Mesenchymal stem cell (in vitro differentiated cells and primary cell): ENCODE measurements around the gene DDX10.

Experiments used
- DNase-seq: peaks from one replicate; pipeline ENCODE4 v3.0.0-alpha.2; 2013
- H2AFZ ChIP-seq: one replicate; pipeline ENCODE4 v1.6.1; 2013; ENCODE audit warnings: low read depth, mild to moderate bottlenecking, control low read depth, inconsistent platforms, low read length, moderate library complexity
- H2AK5ac ChIP-seq: 2 replicates; pipeline ENCODE4 v1.6.1; 2013; ENCODE audit warnings: low read length, moderate library complexity, mild to moderate bottlenecking, inconsistent platforms; ENCODE audit not compliant: severe bottlenecking
- H2BK120ac ChIP-seq: one replicate; pipeline ENCODE4 v1.6.1; 2013; ENCODE audit warnings: low read depth, mild to moderate bottlenecking, inconsistent platforms, low read length, moderate library complexity
- H2BK12ac ChIP-seq, 2 experiments: one replicate each; pipeline ENCODE4 v1.6.1; 2013; ENCODE audit warnings: inconsistent platforms in 2 of 2, low read length in 2 of 2, mild to moderate bottlenecking in 2 of 2, moderate library complexity in 2 of 2, control low read depth in 1 of 2
- H2BK15ac ChIP-seq: one replicate; pipeline ENCODE4 v1.6.1; 2013; ENCODE audit warnings: mild to moderate bottlenecking, low read depth, inconsistent platforms; ENCODE audit not compliant: poor library complexity, severe bottlenecking
- H2BK5ac ChIP-seq: 2 replicates; pipeline ENCODE4 v1.6.1; 2013; ENCODE audit warnings: low read depth, mild to moderate bottlenecking, low read length, control low read depth, inconsistent platforms; ENCODE audit not compliant: poor library complexity, severe bottlenecking
- H3K14ac ChIP-seq, 2 experiments: one replicate each; pipeline ENCODE4 v1.6.1; 2013; ENCODE audit warnings: inconsistent platforms in 2 of 2, low read length in 2 of 2, control low read depth in 1 of 2, mild to moderate bottlenecking in 1 of 2, moderate library complexity in 1 of 2
- H3K18ac ChIP-seq, 2 experiments: one replicate each; pipeline ENCODE4 v1.6.1; 2013; ENCODE audit warnings: inconsistent platforms in 2 of 2, low read length in 2 of 2, control low read depth in 1 of 2, low read depth in 1 of 2, mild to moderate bottlenecking in 1 of 2
- H3K23ac ChIP-seq, 2 experiments: one replicate each; pipeline ENCODE4 v1.6.1; 2013; ENCODE audit warnings: inconsistent platforms in 2 of 2, low read length in 2 of 2, mild to moderate bottlenecking in 2 of 2, moderate library complexity in 2 of 2, control low read depth in 1 of 2
- H3K27ac ChIP-seq: 2 replicates; pipeline ENCODE4 v1.5.1; 2013; ENCODE audit warnings: mild to moderate bottlenecking, moderate library complexity, low read length, control low read depth, inconsistent platforms; ENCODE audit not compliant: poor library complexity, severe bottlenecking
- H3K27me3 ChIP-seq, 2 experiments: 2 replicates each; pipeline versions ENCODE4 v1.6.1 to v1.7.0; 2013; ENCODE audit warnings: low read length in 2 of 2, mild to moderate bottlenecking in 2 of 2, moderate library complexity in 2 of 2, control low read depth in 1 of 2, inconsistent platforms in 1 of 2; ENCODE audit not compliant: control insufficient read depth in 1 of 2, insufficient read depth in 1 of 2
- H3K36me3 ChIP-seq, 2 experiments: 2 replicates each; pipeline versions ENCODE4 v1.6.1 to v1.7.0; 2013; ENCODE audit warnings: low read length in 2 of 2, control low read depth in 1 of 2, inconsistent platforms in 1 of 2, low read depth in 1 of 2, mild to moderate bottlenecking in 1 of 2; ENCODE audit not compliant: insufficient read depth in 2 of 2, control insufficient read depth in 1 of 2
- H3K4ac ChIP-seq, 2 experiments: one replicate each; pipeline ENCODE4 v1.6.1; 2013; ENCODE audit warnings: inconsistent platforms in 2 of 2, low read length in 2 of 2, mild to moderate bottlenecking in 2 of 2, moderate library complexity in 2 of 2, control low read depth in 1 of 2, low read depth in 1 of 2
- H3K4me1 ChIP-seq: 2 replicates; pipeline ENCODE4 v1.6.1; 2013; ENCODE audit warnings: low read depth, low read length, control low read depth; ENCODE audit not compliant: control insufficient read depth, insufficient read depth
- H3K4me2 ChIP-seq: 2 replicates; pipeline ENCODE4 v1.6.1; 2013; ENCODE audit warnings: low read length, mild to moderate bottlenecking, inconsistent platforms; ENCODE audit not compliant: poor library complexity, severe bottlenecking
- H3K4me3 ChIP-seq, 2 experiments: 2 replicates each; pipeline versions ENCODE4 v1.5.1 to v1.7.0; 2013; ENCODE audit warnings: low read length in 2 of 2, mild to moderate bottlenecking in 2 of 2, control low read depth in 1 of 2, low read depth in 1 of 2; ENCODE audit not compliant: insufficient read depth in 1 of 2
- H3K79me1 ChIP-seq: replicated peaks from 2 replicates; pipeline ENCODE4 v1.6.1; 2013; ENCODE audit warnings: mild to moderate bottlenecking, control low read depth, low read length, inconsistent platforms; ENCODE audit not compliant: poor library complexity, severe bottlenecking
- H3K9ac ChIP-seq: 2 replicates; pipeline ENCODE4 v1.7.0; 2013; ENCODE audit warnings: mild to moderate bottlenecking, low read length, moderate library complexity
- H3K9me3 ChIP-seq: 2 replicates; pipeline ENCODE4 v1.7.0; 2013; ENCODE audit warnings: mild to moderate bottlenecking, low read length; ENCODE audit not compliant: control insufficient read depth
- H4K8ac ChIP-seq: one replicate; pipeline ENCODE4 v1.6.1; 2013; ENCODE audit warnings: inconsistent platforms, mild to moderate bottlenecking, low read length, moderate library complexity
- H4K91ac ChIP-seq: one replicate; pipeline ENCODE4 v1.6.1; 2013; ENCODE audit warnings: mild to moderate bottlenecking, low read length, inconsistent platforms
- WGBS: methylation state at CpG from one replicate; pipeline ENCODE4 v1.1.7; 2013; ENCODE audit warnings: mixed read lengths; 5-methylcytosine and 5-hydroxymethylcytosine counted together

Gene DDX10

GRCh38 chr11:108826136-108826535, 161.3 kb downstream of the DDX10 start:
- H3K4me3 ChIP-seq = no peak overlapping the region
- no peak overlapping the region for H4K8ac ChIP-seq
- 95% methylated on average over 2 of the region's 2 CpGs for WGBS
- no peak overlapping the region for H2BK120ac ChIP-seq
- peaks cover 17% of the 10 kb centered on the region for H3K79me1 ChIP-seq
- H3K36me3 ChIP-seq = peaks cover 0 to 2% of the 10 kb centered on the region in 2 experiments
- H2BK15ac ChIP-seq = no peak overlapping the region
- no peak overlapping the region for H3K9ac ChIP-seq
- H3K18ac ChIP-seq = no peak overlapping the region
- H3K14ac ChIP-seq = no peak overlapping the region
- DNase-seq = no peak
- no peaks in the 10 kb centered on the region for H3K9me3 ChIP-seq
- H3K4me1 ChIP-seq = no peaks in the 10 kb centered on the region
- H3K23ac ChIP-seq = no peak overlapping the region
- no peak overlapping the region for H2AK5ac ChIP-seq
- H3K4me2 ChIP-seq = no peak overlapping the region
- H3K27me3 ChIP-seq = no peaks in the 10 kb centered on the region
- H3K27ac ChIP-seq = no peak overlapping the region
- no peak overlapping the region for H3K4ac ChIP-seq
- no peak overlapping the region for H2AFZ ChIP-seq
- H4K91ac ChIP-seq = no peak overlapping the region
- H2BK12ac ChIP-seq = no peak overlapping the region
- H2BK5ac ChIP-seq = no peak overlapping the region

GRCh38 chr11:108835624-108836023, 170.8 kb downstream of the DDX10 start:
- no peak overlapping the region for H3K23ac ChIP-seq
- H3K4me1 ChIP-seq = peaks cover 4% of the 10 kb centered on the region
- H2BK5ac ChIP-seq = no peak overlapping the region
- H3K4me2 ChIP-seq = no peak overlapping the region
- H3K9me3 ChIP-seq = no peaks in the 10 kb centered on the region
- no peaks in the 10 kb centered on the region for H3K27me3 ChIP-seq
- no peak overlapping the region for H3K27ac ChIP-seq
- H3K9ac ChIP-seq = no peak overlapping the region
- H3K18ac ChIP-seq = no peak overlapping the region
- no peak overlapping the region for H3K4ac ChIP-seq
- H3K14ac ChIP-seq = no peak overlapping the region
- peaks cover 0 to 14% of the 10 kb centered on the region in 2 experiments for H3K36me3 ChIP-seq
- no peak overlapping the region for H2BK12ac ChIP-seq
- no peak overlapping the region for H2BK15ac ChIP-seq
- no peak overlapping the region for H3K4me3 ChIP-seq
- 68% methylated on average over 7 of the region's 7 CpGs for WGBS
- no peak overlapping the region for H2AFZ ChIP-seq
- H2BK120ac ChIP-seq = no peak overlapping the region
- H4K91ac ChIP-seq = no peak overlapping the region
- H4K8ac ChIP-seq = no peak overlapping the region
- DNase-seq = no peak
- H2AK5ac ChIP-seq = no peak overlapping the region
- peaks cover 11% of the 10 kb centered on the region for H3K79me1 ChIP-seq

- Histone ChIP-seq H3K23ac (no peak overlapping the region), H2BK5ac (no peak overlapping the region), H2AK5ac (no peak overlapping the region), H3K27ac (no peak overlapping the region), H3K27me3 (no peaks in the 10 kb centered on the region), H2BK120ac (no peak overlapping the region), H2BK12ac (no peak overlapping the region), H3K9me3 (no peaks in the 10 kb centered on the region), H2BK15ac (no peak overlapping the region), H3K4ac (no peak overlapping the region), H3K18ac (no peak overlapping the region), H2AFZ (no peak overlapping the region), H3K79me1 (peaks cover 11% of the 10 kb centered on the region), H4K91ac (no peak overlapping the region), H3K36me3 (peaks cover 0 to 14% of the 10 kb centered on the region in 2 experiments), H3K4me3 (no peak overlapping the region), H3K9ac (no peak overlapping the region), H3K14ac (no peak overlapping the region), H3K4me1 (peaks cover 4% of the 10 kb centered on the region), H3K4me2 (no peak overlapping the region), H4K8ac (no peak overlapping the region)
- no peak for DNase-seq
- WGBS = 94% methylated on average over 5 of the region's 7 CpGs
These were observed 171.7 kb downstream of the DDX10 start for GRCh38 chr11:108836541-108836940.

GRCh38 chr11:108838102-108838791, 173.4 kb downstream of the DDX10 start:
- no peaks in the 10 kb centered on the region for H3K9me3 ChIP-seq
- H3K4ac ChIP-seq = no peak overlapping the region
- H4K91ac ChIP-seq = no peak overlapping the region
- no peak overlapping the region for H2BK12ac ChIP-seq
- peaks cover 4% of the 10 kb centered on the region for H3K4me1 ChIP-seq
- H3K79me1 ChIP-seq = peaks cover 11% of the 10 kb centered on the region
- H3K4me2 ChIP-seq = no peak overlapping the region
- no peaks in the 10 kb centered on the region for H3K27me3 ChIP-seq
- no peak overlapping the region for H3K23ac ChIP-seq
- H2AK5ac ChIP-seq = no peak overlapping the region
- H3K18ac ChIP-seq = no peak overlapping the region
- 83% methylated on average over 1 of the region's 3 CpGs for WGBS
- no peak for DNase-seq
- no peak overlapping the region for H2AFZ ChIP-seq
- H2BK120ac ChIP-seq = no peak overlapping the region
- no peak overlapping the region for H3K4me3 ChIP-seq
- no peak overlapping the region for H3K9ac ChIP-seq
- H3K14ac ChIP-seq = no peak overlapping the region
- peak overlapping the region; percentile 75 for H3K27ac ChIP-seq
- no peak overlapping the region for H4K8ac ChIP-seq
- H2BK5ac ChIP-seq = no peak overlapping the region
- H2BK15ac ChIP-seq = no peak overlapping the region
- H3K36me3 ChIP-seq = peaks cover 0 to 14% of the 10 kb centered on the region in 2 experiments
